ENCODE data around the gene KCNK1. TPM values are rescaled to one million over a fixed set of nuclear protein-coding genes. Genes with fewer than 3 reads are reported as not detected.

Gene KCNK1
- total RNA-seq, 2 experiments from 2014 or later: not detected

GRCh38 chr1:233635765-233636502, 22.0 kb downstream of the KCNK1 start:
- no peak overlapping the region for H3K4me3 Mint-ChIP-seq
- no peaks in the 10 kb centered on the region for H3K4me1 Mint-ChIP-seq
- POLR2A ChIA-PET: no interaction called here
- H3K9me3 Mint-ChIP-seq: no peaks in the 10 kb centered on the region
- no peaks in the 10 kb centered on the region for H3K36me3 Mint-ChIP-seq
- peaks cover 6% of the 10 kb centered on the region for H3K27me3 Mint-ChIP-seq
- no peak for DNase-seq
- ATAC-seq (ENCODE audit: low read depth): no peak
- H3K27ac Mint-ChIP-seq: no peak overlapping the region

DNA sequence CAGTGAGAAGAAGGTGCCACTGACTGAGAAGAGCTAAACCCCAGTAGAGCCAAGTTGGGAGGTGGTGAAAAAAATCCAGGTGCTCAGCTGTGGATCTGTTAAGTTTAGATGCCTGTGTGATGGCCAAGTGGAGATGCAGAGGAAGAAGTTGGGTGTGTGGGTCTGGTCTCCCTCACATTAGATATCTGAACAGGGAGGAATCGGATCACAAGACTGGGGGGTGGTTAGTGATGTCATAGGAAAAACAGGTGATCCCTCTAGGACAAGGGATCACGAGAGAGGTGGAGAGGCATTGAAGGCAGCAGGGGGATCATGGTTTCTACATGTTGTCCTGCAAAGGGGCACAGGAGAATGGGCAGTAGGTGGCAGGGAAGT, 22.6 kb downstream of the KCNK1 start:
- no peaks in the 10 kb centered on the region for H3K36me3 Mint-ChIP-seq
- DNase-seq (no peak), ATAC-seq (ENCODE audit: low read depth) (no peak)
- no peaks in the 10 kb centered on the region for H3K9me3 Mint-ChIP-seq
- POLR2A ChIA-PET: no interaction called here
- peaks cover 6% of the 10 kb centered on the region for H3K27me3 Mint-ChIP-seq
- no peak overlapping the region for H3K27ac Mint-ChIP-seq
- H3K4me3 Mint-ChIP-seq: no peak overlapping the region
- no peaks in the 10 kb centered on the region for H3K4me1 Mint-ChIP-seq

DNA sequence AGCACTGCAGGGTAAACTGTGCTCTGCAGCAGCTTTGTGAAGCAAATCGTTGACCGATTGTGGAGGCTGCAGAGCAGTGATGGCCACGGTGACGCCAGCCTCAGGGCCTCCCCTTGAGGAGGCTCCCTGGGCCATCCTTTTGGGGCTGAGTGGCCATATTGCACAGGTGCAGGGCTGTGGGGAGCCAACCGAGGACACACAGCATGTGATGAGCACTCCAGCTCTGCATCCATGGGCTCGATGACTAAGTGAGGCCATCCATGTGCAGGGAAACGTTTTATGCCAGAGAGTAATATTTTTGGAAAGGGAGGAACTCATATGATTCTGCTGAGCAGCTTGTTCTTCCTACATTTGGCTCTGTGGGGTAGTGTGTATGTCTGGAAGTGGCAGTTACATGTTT, 24.6 kb downstream of the KCNK1 start:
- H3K4me3 Mint-ChIP-seq: no peak overlapping the region
- no peaks in the 10 kb centered on the region for H3K4me1 Mint-ChIP-seq
- no peaks in the 10 kb centered on the region for H3K9me3 Mint-ChIP-seq
- H3K27ac Mint-ChIP-seq: no peak overlapping the region
- DNase-seq: no peak
- no peaks in the 10 kb centered on the region for H3K36me3 Mint-ChIP-seq
- POLR2A ChIA-PET: no interaction called here
- no peak for ATAC-seq (ENCODE audit: low read depth)
- peaks cover 6% of the 10 kb centered on the region for H3K27me3 Mint-ChIP-seq

DNA sequence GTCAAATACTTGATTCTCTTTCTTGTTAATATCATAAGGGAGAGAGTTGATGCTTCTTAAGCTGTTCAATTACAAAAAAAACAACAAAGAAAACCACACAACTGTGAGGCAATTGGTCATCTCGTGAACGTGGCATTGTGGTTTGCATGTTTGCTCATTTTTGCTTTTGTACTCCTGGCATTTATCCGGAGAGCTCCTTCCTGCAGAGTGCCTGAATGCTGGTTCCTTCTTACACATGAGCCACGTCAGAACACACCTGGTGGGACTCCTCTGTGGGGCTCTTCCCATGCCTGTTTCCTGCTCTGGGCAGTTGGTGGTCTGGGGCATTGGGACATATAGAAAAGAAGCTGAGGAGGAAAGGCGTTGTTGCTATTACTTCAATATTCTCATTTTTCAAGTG, 25.7 kb downstream of the KCNK1 start:
- Mint-ChIP-seq H3K27me3 (peaks cover 2% of the 10 kb centered on the region), H3K9me3 (no peaks in the 10 kb centered on the region), H3K27ac (no peak overlapping the region), H3K4me1 (no peaks in the 10 kb centered on the region), H3K36me3 (no peaks in the 10 kb centered on the region), H3K4me3 (no peak overlapping the region)
- no peak for ATAC-seq (ENCODE audit: low read depth)
- POLR2A ChIA-PET: no interaction called here
- no peak for DNase-seq

- POLR2A ChIA-PET: no interaction called here
- Mint-ChIP-seq H3K9me3 (no peaks in the 10 kb centered on the region), H3K4me1 (no peaks in the 10 kb centered on the region)
Observed at GRCh38 chr1:233640179-233640578, 26.3 kb downstream of the KCNK1 start.

DNA sequence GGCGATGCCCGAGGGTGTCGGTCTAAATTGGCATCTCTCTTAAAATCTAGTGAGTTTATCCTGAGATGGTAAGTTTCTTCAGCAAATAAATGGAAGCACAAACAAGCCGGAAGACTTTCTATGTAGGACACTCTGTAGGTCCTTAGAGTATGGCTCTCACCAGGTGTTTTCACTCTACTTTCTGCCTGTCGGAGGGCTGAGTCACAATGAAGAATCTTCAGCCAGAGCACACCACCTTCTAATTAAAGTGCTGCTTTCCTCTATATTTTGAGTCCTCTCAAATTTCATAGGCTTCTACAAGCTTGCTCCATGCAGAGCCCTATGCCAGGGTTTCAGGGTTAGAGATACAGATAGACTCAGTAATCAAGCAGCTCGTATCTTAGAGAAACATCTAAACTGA, 27.1 kb downstream of the KCNK1 start:
- Mint-ChIP-seq H3K4me3 (no peak overlapping the region), H3K4me1 (no peaks in the 10 kb centered on the region), H3K27ac (no peak overlapping the region), H3K27me3 (peaks cover 2% of the 10 kb centered on the region), H3K36me3 (no peaks in the 10 kb centered on the region), H3K9me3 (no peaks in the 10 kb centered on the region)
- DNase-seq (no peak), ATAC-seq (ENCODE audit: low read depth) (no peak)
- POLR2A ChIA-PET: no interaction called here

More at GRCh38 chr1:233640179-233640578, 26.3 kb downstream of the KCNK1 start:
- Mint-ChIP-seq H3K27me3 (peaks cover 2% of the 10 kb centered on the region), H3K4me3 (no peak overlapping the region), H3K27ac (no peak overlapping the region), H3K36me3 (no peaks in the 10 kb centered on the region)
- DNase-seq (no peak), ATAC-seq (ENCODE audit: low read depth) (no peak)

GRCh38 chr1:233647073-233647472, 33.2 kb downstream of the KCNK1 start:
- Mint-ChIP-seq H3K27me3 (no peaks in the 10 kb centered on the region), H3K9me3 (no peaks in the 10 kb centered on the region), H3K36me3 (no peaks in the 10 kb centered on the region), H3K27ac (no peak overlapping the region), H3K4me3 (no peak overlapping the region), H3K4me1 (no peaks in the 10 kb centered on the region)
- POLR2A ChIA-PET: no interaction called here
- no peak for DNase-seq
- no peak for ATAC-seq (ENCODE audit: low read depth)

- DNase-seq (no peak), ATAC-seq (ENCODE audit: low read depth) (no peak)
- Mint-ChIP-seq H3K36me3 (no peaks in the 10 kb centered on the region), H3K27me3 (no peaks in the 10 kb centered on the region), H3K9me3 (no peaks in the 10 kb centered on the region), H3K4me1 (no peaks in the 10 kb centered on the region), H3K4me3 (no peak overlapping the region), H3K27ac (no peak overlapping the region)
- POLR2A ChIA-PET: no interaction called here
Observed at GRCh38 chr1:233647636-233648035, 33.7 kb downstream of the KCNK1 start.

GRCh38 chr1:233651061-233651460, 37.2 kb downstream of the KCNK1 start:
- H3K4me1 Mint-ChIP-seq: no peaks in the 10 kb centered on the region
- no peak for ATAC-seq (ENCODE audit: low read depth)
- no peak for DNase-seq
- H3K9me3 Mint-ChIP-seq: no peaks in the 10 kb centered on the region
- POLR2A ChIA-PET: no interaction called here
- no peaks in the 10 kb centered on the region for H3K27me3 Mint-ChIP-seq
- no peak overlapping the region for H3K4me3 Mint-ChIP-seq
- H3K27ac Mint-ChIP-seq: no peak overlapping the region
- H3K36me3 Mint-ChIP-seq: no peaks in the 10 kb centered on the region

DNA sequence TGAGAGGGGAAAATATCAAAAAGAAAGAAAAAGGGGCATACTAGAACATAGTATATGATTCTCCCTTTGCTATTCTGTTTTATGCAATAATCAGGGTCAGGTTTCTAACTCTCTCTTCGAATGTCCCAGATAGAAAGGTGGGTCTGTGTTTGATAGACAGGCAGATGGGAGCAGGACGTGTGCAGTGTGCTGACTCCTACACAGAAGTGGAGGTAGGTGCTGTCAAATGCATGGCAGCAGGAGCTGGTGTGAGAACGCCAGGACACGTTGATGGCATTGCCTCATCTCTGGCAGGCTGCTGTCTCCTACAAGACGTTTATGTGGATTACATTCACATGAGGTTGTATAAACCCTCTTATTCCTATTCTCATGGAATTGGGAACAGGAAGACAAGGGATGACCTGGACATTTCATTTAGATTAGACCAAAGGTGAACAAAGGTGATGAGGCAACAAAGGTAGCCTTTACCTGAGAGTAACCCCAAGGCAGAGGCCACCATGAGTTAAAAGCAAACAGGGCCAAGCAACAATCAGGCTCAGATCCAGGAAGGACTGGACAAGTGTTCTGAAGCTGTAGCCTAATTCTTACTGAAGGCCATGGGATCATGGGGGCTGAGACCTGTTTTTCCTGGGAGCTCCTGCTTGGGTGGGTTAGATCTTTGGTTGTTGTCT, 37.8 kb downstream of the KCNK1 start:
- no peak overlapping the region for H3K4me3 Mint-ChIP-seq
- no peaks in the 10 kb centered on the region for H3K4me1 Mint-ChIP-seq
- ATAC-seq (ENCODE audit: low read depth): no peak
- H3K9me3 Mint-ChIP-seq: no peaks in the 10 kb centered on the region
- POLR2A ChIA-PET: no interaction called here
- H3K27me3 Mint-ChIP-seq: no peaks in the 10 kb centered on the region
- no peak for DNase-seq
- no peak overlapping the region for H3K27ac Mint-ChIP-seq
- no peaks in the 10 kb centered on the region for H3K36me3 Mint-ChIP-seq

GRCh38 chr1:233652526-233652925, 38.6 kb downstream of the KCNK1 start:
- Mint-ChIP-seq H3K9me3 (no peaks in the 10 kb centered on the region), H3K27me3 (no peaks in the 10 kb centered on the region), H3K27ac (no peak overlapping the region), H3K4me1 (no peaks in the 10 kb centered on the region), H3K36me3 (no peaks in the 10 kb centered on the region), H3K4me3 (no peak overlapping the region)
- POLR2A ChIA-PET: no interaction called here
- ATAC-seq (ENCODE audit: low read depth) (no peak), DNase-seq (no peak)

DNA sequence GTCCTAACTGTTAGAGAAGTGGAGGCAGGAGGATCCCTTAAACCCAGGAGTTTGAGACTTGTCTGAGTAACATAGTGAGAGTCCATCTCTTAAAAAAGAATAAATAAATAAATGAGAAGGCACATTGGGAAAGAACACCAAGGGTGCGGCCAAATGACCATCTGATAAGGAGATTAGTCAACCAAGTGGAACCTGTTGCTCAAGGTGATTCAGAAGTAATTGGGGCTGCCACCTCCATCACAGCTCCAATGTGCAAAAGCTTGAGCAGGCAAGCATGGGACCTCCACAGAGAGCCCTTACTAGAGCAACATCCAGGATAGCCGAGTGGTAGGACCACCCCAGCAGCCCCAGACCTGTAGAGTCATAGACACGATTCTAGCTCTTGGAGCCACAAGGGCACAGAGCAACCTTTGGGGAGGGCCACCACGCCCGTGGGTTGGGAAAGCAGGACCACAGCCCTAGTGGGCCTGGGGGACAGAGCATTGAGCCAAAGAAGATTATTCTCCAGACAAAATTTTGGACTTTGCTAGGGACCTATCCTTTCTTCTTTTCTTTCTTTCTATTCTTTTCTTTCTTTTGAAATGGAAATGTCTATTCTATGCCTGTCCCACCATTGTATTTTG, 40.9 kb downstream of the KCNK1 start:
- Mint-ChIP-seq H3K27me3 (peaks cover 3% of the 10 kb centered on the region), H3K9me3 (no peaks in the 10 kb centered on the region), H3K4me1 (no peaks in the 10 kb centered on the region), H3K27ac (no peak overlapping the region), H3K4me3 (no peak overlapping the region), H3K36me3 (no peaks in the 10 kb centered on the region)
- POLR2A ChIA-PET: no interaction called here
- DNase-seq: no peak
- no peak for ATAC-seq (ENCODE audit: low read depth)

GRCh38 chr1:233655301-233655740, 41.4 kb downstream of the KCNK1 start:
- peaks cover 3% of the 10 kb centered on the region for H3K27me3 Mint-ChIP-seq
- POLR2A ChIA-PET: no interaction called here

DNA sequence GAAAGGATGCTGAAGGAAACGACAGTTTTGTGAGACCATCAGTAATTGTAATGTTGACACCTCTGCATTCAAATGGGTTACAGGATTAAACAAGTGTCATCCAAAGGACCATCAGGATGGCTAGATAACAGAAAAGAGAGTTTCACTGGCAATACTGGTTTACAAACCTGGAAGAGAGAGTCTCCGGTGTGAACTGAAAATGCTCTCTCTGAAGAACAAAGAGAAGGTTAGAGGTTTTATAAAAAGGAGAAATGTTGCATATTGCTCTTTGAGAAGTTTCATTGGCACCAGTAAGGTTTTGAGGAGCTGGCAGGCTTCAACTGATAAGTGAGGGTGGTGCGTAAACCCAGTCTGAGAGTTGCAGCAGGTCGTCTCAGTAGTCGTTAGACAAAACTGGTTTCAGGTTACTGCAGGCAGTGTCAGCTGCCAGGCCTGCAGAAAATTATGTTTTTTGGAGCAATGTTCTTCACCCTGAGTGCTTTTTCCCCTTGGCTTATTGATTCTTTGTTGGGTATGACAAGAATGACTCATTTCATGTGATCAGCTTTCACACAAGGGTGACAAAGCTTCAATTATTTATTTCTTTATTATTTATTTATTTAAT, 42.2 kb downstream of the KCNK1 start:
- POLR2A ChIA-PET: no interaction called here

More at GRCh38 chr1:233655301-233655740, 41.4 kb downstream of the KCNK1 start:
- Mint-ChIP-seq H3K9me3 (no peaks in the 10 kb centered on the region), H3K4me3 (no peak overlapping the region), H3K36me3 (no peaks in the 10 kb centered on the region), H3K27ac (no peak overlapping the region), H3K4me1 (no peaks in the 10 kb centered on the region)
- DNase-seq: no peak
- ATAC-seq (ENCODE audit: low read depth): no peak

More for the DNA sequence above, 42.2 kb downstream of the KCNK1 start:
- Mint-ChIP-seq H3K27ac (no peak overlapping the region), H3K4me1 (no peaks in the 10 kb centered on the region), H3K9me3 (no peaks in the 10 kb centered on the region), H3K4me3 (no peak overlapping the region), H3K36me3 (no peaks in the 10 kb centered on the region), H3K27me3 (peaks cover 3% of the 10 kb centered on the region)
- no peak for ATAC-seq (ENCODE audit: low read depth)
- DNase-seq: no peak
